ENCODE results near the gene SRRM1. TPM values are rescaled to one million over a fixed set of nuclear protein-coding genes. Genes with fewer than 3 reads are reported as not detected.

The SRRM1 gene
- total and polyA plus RNA-seq, 10 of the 15 experiments (the other 5 are each of a cell fraction or from before 2014, with no cell fraction given): 36.8 to 285 (median 126) TPM

DNA sequence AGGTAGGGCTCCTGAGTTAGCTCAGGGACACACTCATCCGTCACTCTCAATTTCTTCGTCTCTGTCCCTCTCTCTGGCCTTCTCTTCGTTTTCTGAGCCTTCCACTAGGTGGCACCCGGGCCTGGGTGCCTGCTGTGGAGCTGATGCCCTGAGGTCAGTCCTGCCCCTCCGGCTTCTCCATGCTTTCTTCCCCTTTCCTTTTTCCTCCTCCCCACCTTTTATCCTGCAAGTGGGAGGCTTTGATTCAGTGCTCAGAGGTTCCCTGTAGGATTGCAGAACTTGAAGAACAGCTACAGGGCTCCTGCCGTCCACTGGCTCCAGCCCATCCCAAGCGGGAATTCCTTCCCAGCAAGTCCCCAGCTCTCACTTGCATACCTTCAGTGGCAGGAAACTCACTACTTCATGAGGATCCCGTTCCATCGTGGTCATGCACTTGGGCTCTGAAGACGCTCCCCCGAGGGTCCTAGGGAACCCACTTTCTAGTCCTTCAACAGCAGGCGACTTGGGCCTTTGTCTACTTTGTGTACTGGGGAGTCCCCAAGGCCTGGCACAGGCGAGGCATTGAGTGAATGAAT lies 45.6 kb downstream of the SRRM1 start:
- ChIA-PET RAD21 (ENCODE audit: unreplicated experiment) (interaction anchor here (0.6 to 9.6 kb wide), 34 partner anchors 9 to 490 kb away, joined by 3 to 377 read pairs (median 5); partner anchors contain the start of genes CLIC4 and NIPAL3), CTCF (interaction anchor here (0.6 to 24.4 kb wide), 68 partner anchors 10 to 855 kb away, joined by 3 to 655 read pairs (median 4); partner anchors contain the start of genes CLIC4, LDLRAP1 and NIPAL3), SMC1A (ENCODE audit: uncharacterized antibody, unreplicated experiment) (interaction anchor here (0.6 to 7.8 kb wide), 35 partner anchors 9 to 490 kb away, joined by 3 to 412 read pairs (median 7); partner anchors contain the start of gene CLIC4), POLR2A (interaction anchor here (0.6 to 2.9 kb wide), 10 partner anchors 17 to 146 kb away, joined by 3 to 13 read pairs (median 4); partner anchors contain the start of gene CLIC4)
- Histone ChIP-seq H2AFZ (ENCODE audit: control insufficient read depth, low read depth, low read length) (peak overlapping the region; percentile 55; the same call in 1 of the 2 replicates), H3K27ac (ENCODE audit: control insufficient read depth, insufficient read depth) (no peak overlapping the region), H3K4me1 (ENCODE audit: control insufficient read depth, insufficient read depth, low read length) (peaks cover 5% of the 10 kb centered on the region), H3K27me3 (replicated peaks in 1 of 2; ENCODE audit: control insufficient read depth in 2 of 2, insufficient read depth in 2 of 2, low read length in 1 of 2) (no peaks in the 10 kb centered on the region), H3K9ac (ENCODE audit: control insufficient read depth, insufficient read depth, low read length) (no peak overlapping the region), H3K4me2 (ENCODE audit: control insufficient read depth, insufficient read depth) (no peak overlapping the region), H3K36me3 (ENCODE audit: control insufficient read depth in 2 of 2, insufficient read depth in 2 of 2, low read length in 1 of 2) (no peaks in the 10 kb centered on the region), H3K4me3 (no peak overlapping the region), H3K9me3 (replicated peaks; ENCODE audit: control insufficient read depth, insufficient read depth, low read length) (no peaks in the 10 kb centered on the region), H3K79me2 (ENCODE audit: control insufficient read depth, insufficient read depth, low read length) (no peaks in the 10 kb centered on the region), H4K20me1 (ENCODE audit: control insufficient read depth, insufficient read depth) (no peaks in the 10 kb centered on the region)
- intact Hi-C loops (cut with micrococcal nuclease; ENCODE audit: unreplicated experiment) (loop anchor here (2.0 kb wide), 2 partner anchors 60 to 142 kb away; no protein-coding TSS in a partner anchor), in situ Hi-C loops (cut with MboI) (loop anchor here (10.0 kb wide), 1 partner anchor 516 kb away; no protein-coding TSS in a partner anchor)
- BruUV-seq (replicated peaks): no TSS peak
- WGBS (ENCODE audit: insufficient coverage, insufficient replicate concordance, low lambda C conversion rate, missing lambda C conversion rate): 16% methylated on average over 13 of the region's 13 CpGs
- ATAC-seq (peak; percentile 99), DNase-seq (ENCODE audit: low read depth, low spot score) (no peak), FAIRE-seq (peak; percentile 52)
- TF ChIP-seq, protein P1, sequence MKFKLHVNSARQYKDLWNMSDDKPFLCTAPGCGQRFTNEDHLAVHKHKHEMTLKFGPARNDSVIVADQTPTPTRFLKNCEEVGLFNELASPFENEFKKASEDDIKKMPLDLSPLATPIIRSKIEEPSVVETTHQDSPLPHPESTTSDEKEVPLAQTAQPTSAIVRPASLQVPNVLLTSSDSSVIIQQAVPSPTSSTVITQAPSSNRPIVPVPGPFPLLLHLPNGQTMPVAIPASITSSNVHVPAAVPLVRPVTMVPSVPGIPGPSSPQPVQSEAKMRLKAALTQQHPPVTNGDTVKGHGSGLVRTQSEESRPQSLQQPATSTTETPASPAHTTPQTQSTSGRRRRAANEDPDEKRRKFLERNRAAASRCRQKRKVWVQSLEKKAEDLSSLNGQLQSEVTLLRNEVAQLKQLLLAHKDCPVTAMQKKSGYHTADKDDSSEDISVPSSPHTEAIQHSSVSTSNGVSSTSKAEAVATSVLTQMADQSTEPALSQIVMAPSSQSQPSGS (IDR thresholded peaks at IDR 0.05; ENCODE audit: low read length): no peak
- TF ChIP-seq, protein P2, sequence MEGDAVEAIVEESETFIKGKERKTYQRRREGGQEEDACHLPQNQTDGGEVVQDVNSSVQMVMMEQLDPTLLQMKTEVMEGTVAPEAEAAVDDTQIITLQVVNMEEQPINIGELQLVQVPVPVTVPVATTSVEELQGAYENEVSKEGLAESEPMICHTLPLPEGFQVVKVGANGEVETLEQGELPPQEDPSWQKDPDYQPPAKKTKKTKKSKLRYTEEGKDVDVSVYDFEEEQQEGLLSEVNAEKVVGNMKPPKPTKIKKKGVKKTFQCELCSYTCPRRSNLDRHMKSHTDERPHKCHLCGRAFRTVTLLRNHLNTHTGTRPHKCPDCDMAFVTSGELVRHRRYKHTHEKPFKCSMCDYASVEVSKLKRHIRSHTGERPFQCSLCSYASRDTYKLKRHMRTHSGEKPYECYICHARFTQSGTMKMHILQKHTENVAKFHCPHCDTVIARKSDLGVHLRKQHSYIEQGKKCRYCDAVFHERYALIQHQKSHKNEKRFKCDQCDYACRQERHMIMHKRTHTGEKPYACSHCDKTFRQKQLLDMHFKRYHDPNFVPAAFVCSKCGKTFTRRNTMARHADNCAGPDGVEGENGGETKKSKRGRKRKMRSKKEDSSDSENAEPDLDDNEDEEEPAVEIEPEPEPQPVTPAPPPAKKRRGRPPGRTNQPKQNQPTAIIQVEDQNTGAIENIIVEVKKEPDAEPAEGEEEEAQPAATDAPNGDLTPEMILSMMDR (IDR thresholded peaks at IDR 0.05 in 2 of 3, conservative IDR thresholded peaks at IDR 0.05 in 1 of 3; ENCODE audit: control insufficient read depth in 2 of 3, extremely low read depth in 1 of 3, insufficient read depth in 1 of 3, low read depth in 3 of 3, low read length in 3 of 3): peak; percentile 91 to 96 (median 96)
- TF ChIP-seq NR2F1 (conservative IDR thresholded peaks at IDR 0.05) (peak; percentile 62; the same call in 1 of the 2 replicates), HDGF (IDR thresholded peaks at IDR 0.05) (peak; percentile 75; the same call in 1 of the 2 replicates), SMC3 (IDR thresholded peaks at IDR 0.05; ENCODE audit: borderline replicate concordance, low read length) (peak; percentile 99), ZNF207 (IDR thresholded peaks at IDR 0.05; ENCODE audit: borderline replicate concordance) (peak; percentile 66; the same call in 1 of the 2 replicates), POU2F2 (IDR thresholded peaks at IDR 0.05; ENCODE audit: borderline replicate concordance, low read depth, low read length) (no peak), ZSCAN29 (IDR thresholded peaks at IDR 0.05) (no peak), RUNX3 (IDR thresholded peaks at IDR 0.05; ENCODE audit: low read length) (peak; percentile 37), TAF1 (IDR thresholded peaks at IDR 0.05; ENCODE audit: borderline replicate concordance, low read depth, low read length) (no peak), IKZF1 (conservative IDR thresholded peaks at IDR 0.05) (peak; percentile 81), IKZF2 (IDR thresholded peaks at IDR 0.05) (peak; percentile 69 to 84), ZNF274 (IDR thresholded peaks at IDR 0.05; ENCODE audit: insufficient read depth, insufficient read length) (no peak), CEBPB (IDR thresholded peaks at IDR 0.05; ENCODE audit: borderline replicate concordance in 1 of 2, low read depth in 2 of 2, low read length in 2 of 2) (0 out of 4 replicates have a peak, but pooled peaks of 1 of the 2 experiments have one; percentile 4), YY1 (IDR thresholded peaks at IDR 0.05; ENCODE audit: low read depth, low read length) (peak; percentile 73), NBN (IDR thresholded peaks at IDR 0.05) (peak; percentile 65; the same call in 1 of the 2 replicates), RAD21 (IDR thresholded peaks at IDR 0.05; ENCODE audit: insufficient read depth, low read depth, low read length) (peak; percentile 99)
- TF ChIP-seq, protein P3, sequence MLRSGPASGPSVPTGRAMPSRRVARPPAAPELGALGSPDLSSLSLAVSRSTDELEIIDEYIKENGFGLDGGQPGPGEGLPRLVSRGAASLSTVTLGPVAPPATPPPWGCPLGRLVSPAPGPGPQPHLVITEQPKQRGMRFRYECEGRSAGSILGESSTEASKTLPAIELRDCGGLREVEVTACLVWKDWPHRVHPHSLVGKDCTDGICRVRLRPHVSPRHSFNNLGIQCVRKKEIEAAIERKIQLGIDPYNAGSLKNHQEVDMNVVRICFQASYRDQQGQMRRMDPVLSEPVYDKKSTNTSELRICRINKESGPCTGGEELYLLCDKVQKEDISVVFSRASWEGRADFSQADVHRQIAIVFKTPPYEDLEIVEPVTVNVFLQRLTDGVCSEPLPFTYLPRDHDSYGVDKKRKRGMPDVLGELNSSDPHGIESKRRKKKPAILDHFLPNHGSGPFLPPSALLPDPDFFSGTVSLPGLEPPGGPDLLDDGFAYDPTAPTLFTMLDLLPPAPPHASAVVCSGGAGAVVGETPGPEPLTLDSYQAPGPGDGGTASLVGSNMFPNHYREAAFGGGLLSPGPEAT (IDR thresholded peaks at IDR 0.05; ENCODE audit: low read depth): peak; percentile 68
